ENCODE results near the gene LYG1.
A peak's percentile ranks its signal among the peaks of the same experiment; 100 is the strongest.

GRCh38 chr2:99337113-99338028 is 36.4 kb upstream of the LYG1 start, which contains the start of gene EIF5B:
- TF ChIP-seq CTCF (IDR thresholded peaks at IDR 0.05) (peak; percentile 13 to 57 (median 44)), POLR2A (IDR thresholded peaks at IDR 0.05) (peak in 1 of 4 donors; percentile 68)

Data from esophagus squamous epithelium (tissue), 4 donors.